Measurements from ENCODE around the gene CARMIL1.

CARMIL1 gene

DNA sequence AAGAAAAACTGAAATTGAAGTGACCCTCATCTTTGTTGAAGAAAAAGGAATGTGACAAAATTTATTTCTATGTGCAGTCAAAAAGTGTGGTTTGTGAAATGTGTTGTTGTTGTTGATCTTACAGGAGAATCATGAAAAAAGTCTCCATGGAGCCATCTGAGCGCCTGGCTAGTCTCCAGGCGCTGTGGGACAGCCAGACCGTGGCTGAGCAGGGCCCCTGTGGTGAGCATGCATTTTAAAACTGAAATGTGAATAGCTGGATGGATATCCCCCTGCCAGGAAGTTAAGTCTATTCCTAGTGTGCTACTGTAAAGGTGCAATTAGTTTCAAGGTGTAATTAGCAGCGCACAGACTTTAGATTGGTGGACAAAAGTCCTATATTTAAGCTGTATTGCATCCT lies 170.6 kb downstream of the CARMIL1 start:
- no peak for DNase-seq

DNA sequence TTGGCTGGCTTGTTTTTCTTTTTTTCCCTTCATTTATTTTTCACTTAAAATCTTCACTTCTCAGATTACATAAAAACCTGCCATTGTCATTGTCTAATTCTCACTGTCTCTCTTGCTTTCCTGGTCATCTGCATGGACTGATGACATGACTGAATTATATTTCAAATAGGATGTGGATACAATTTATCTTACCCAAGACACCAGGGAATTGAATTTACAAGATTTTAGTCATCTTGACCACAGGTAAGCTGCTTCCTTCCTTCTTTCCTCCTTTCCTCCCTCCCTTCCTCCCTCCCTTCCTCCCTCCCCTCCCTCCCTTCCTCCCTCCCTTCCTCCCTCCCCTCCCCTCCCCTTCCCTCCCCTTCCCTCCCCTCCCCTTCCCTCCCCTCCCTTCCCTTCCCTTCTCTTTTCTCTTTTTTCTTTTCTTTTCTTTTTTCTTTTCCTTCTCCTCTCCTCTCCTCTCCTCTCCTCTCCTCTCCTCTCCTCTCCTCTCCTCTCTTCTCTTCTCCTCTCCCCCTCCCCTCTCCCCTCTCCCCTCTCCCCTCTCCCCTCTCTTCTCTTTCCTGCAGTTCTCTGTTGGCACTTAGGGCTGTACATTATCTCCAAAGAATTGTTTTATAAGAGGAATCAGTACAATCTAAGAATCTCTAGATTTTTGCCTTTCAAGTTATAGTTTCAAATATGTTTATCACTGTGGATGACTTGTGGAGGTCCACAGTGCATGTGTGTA lies 171.5 kb downstream of the CARMIL1 start:
- no peak for DNase-seq

DNA sequence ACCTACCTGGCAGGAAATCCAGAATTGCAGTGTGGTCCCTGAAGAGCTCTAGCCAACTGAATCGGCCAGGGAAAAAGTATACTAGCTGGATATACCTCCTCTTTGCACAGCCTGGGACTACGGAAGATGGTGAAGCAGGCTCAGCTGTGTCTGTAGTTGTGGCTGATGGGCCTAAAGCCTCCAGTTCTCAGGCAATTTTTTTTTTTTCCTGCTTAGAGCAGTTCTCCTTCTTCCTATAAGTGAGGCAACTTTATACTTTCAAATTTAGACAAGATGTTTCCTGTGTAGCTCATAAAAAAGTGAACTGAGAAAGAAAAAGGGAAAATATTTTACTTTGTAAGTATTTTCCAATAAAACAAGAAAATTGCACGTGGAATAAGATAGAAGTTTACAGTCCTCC lies 172.9 kb downstream of the CARMIL1 start:
- no peak for DNase-seq

GRCh38 chr6:25453288-25453687 lies 174.1 kb downstream of the CARMIL1 start:
- no peak for DNase-seq

GRCh38 chr6:25454136-25454535 lies 175.0 kb downstream of the CARMIL1 start:
- no peak for DNase-seq

GRCh38 chr6:25456249-25457040 lies 177.3 kb downstream of the CARMIL1 start:
- no peak for DNase-seq

DNA sequence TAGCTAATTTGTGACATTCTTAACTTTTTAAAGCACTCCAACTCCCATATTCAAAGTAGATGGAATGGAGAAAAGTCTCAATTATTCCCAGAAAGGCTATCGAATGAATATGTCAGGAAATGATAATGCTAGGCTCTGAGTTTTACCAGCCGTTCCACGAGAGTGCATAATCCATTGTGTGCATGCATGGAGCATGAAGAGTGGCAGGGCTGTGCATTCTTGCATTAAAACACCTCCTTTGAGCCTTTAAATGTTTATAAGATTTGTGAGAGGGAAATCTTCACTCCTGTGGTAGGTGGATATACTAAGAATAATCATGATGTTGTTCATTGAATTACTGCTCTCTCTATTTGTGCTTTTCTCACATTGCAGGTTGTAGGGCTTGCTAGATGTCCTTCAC lies 178.3 kb downstream of the CARMIL1 start:
- no peak for DNase-seq

GRCh38 chr6:25458485-25458884 lies 179.3 kb downstream of the CARMIL1 start:
- no peak for DNase-seq

DNA sequence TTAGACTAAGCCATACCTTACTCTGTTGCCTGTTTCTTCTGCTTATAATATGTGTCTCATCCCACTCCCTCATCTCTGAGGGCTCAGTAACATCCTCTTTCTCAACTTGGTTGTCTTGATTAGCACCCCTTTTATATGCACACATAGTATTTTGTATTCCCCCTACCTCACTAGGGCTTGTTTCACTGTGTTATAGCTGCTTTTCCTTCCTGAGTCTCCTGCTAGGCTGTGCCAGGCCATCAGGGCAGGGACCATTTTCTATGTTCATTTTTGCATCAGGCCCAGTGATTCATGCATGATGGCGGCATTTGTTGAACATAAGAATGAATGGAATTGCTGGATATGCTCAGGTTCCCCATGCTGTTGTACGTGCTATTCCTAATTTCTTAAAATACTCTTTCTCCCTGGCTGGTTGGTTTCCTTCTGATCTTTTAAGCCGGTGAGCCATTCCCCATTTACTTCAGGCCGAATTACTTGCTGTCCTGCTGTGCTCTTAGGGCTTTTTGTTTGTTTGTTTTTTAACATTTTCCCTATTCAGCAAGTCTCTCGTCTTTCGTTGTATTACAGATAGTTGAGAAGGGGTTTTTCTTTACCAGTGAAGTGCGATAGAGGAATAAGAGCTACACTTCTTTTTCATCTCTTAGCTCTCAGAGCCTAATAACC lies 183.2 kb downstream of the CARMIL1 start:
- no peak for DNase-seq

DNA sequence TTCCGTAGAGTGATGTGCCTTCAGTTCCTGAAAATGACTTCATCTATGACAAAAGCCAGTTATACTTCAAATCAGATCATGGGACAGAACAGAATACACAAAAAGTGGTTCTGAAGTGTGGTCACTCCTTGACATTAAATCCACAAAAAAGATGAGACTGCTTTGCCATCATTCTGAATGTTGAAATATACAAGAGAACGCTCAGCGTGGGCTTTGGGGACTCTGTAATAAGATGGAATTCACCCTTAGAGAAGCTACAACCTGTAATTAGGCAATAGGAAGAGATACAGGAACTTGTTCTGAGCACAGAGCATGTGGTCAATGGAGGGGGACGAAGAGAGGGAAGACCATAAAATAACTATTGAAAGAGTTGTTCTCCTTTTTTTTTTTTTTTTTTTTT lies 184.3 kb downstream of the CARMIL1 start:
- no peak for DNase-seq

- DNase-seq: no peak
Observed at GRCh38 chr6:25464225-25464624, 185.1 kb downstream of the CARMIL1 start.

DNA sequence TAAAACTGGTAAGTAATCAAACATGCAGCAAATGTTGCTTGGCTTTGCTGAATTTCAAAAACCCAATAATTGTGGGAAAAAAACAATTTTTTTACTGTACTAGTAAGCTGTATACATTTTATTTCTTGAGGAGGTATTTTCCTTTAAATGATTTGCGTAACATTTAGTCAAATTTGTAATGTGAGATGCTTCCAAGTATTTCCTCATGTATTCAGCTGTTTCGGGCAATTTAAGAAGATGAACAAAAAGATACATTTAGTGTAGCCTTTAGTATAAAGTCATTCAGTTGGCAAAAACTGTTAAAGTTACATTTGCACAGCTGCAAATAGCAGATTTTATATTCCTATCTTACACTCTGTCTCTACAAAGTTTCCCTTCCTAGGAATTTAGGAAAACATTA lies 186.8 kb downstream of the CARMIL1 start:
- no peak for DNase-seq

DNA sequence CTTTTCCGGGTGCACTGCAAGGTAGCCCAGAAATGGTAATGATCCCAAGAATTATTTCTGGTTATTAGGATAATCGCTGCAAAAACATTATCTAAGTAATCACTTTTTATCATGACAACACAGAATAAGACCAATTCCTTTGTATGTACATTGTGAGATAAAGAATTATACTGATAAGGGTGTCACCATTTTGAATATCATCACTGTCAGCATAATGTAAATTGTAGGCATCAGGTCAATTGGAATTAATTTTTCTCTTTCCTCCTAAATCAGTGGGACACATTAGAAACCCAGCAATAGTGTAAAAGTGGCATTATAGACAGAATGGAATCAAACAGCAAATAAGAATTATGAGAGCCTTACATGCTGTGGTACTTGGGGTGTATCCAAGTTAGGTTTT lies 189.7 kb downstream of the CARMIL1 start:
- DNase-seq: no peak

DNA sequence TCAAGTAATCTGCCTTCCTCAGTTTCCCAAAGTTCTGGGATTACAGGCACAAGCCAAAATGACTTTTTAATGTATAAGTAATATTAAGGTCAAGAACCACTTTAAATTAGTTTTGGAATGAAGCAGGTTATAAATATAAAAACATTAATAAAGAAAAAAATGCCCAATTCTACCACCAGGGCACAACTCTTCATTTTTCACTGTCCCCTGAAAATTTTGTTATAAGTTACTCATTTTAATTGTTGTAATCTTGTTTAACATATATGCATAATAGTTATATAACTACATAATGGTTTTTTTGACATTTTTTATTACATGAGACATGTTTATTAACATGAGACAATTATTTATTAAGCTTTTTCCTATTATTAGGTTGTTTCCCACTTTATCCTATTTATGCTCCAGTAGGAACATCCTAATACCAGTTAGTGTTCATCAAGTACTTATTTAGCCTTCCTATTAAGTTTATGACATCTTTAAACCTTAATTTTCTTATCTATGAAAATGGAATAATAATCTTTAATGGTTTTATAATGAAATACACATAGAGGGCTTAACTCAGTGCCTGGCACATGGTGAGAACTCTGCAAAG lies 190.7 kb downstream of the CARMIL1 start:
- DNase-seq: no peak

- no peak for DNase-seq
Observed at GRCh38 chr6:25472306-25472705, 193.1 kb downstream of the CARMIL1 start.

DNA sequence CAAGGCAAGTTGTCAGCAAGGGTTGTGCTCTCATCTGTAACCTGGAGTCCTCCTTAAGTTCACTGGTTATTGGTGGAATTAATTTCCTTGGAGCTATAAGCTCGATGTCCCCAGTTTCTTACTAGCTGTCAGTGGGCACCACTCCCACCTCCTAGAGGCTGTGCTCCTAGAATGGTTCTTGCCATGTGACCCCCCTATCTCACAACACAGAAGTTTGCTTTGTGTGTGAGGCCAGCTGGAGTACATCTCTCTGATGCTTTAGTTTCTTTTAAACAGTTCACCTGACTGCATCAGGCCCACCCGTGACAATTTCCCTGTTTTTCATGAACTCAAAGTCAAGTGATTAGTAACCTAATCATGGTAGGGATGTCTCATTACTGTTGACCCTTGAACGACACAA lies 193.7 kb downstream of the CARMIL1 start:
- no peak for DNase-seq

GRCh38 chr6:25473447-25473846 lies 194.3 kb downstream of the CARMIL1 start:
- no peak for DNase-seq

- DNase-seq: no peak
Observed at GRCh38 chr6:25476126-25476525, 197.0 kb downstream of the CARMIL1 start.

DNA sequence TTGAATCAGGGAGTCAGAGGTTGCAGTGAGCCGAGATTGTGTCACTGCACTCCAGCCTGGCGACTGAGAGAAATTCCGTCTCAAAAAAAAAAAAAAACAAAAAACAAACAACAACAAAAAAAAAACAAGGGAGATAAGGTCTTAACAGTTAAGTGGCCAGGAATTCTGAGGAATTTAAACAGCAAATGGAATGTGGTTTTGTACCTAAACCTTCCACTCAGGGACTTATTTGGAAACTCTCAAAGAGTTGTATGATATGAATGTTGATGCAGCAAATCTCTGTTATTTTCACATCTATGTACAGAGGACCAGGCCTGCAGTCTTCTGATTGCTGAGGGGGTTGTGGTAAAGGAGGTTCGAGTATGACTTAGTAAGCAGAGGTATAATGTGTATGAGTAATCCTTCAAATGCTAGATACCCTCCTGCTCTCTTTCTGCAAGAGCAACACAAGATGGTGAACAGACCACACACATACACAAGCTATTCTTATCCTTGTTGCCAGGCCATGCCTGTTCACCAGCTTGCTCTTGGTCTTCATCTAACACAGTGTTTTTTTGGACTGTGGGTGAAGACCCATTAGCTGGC lies 197.9 kb downstream of the CARMIL1 start:
- no peak for DNase-seq

GRCh38 chr6:25478973-25479372 lies 199.8 kb downstream of the CARMIL1 start:
- DNase-seq: no peak

DNA sequence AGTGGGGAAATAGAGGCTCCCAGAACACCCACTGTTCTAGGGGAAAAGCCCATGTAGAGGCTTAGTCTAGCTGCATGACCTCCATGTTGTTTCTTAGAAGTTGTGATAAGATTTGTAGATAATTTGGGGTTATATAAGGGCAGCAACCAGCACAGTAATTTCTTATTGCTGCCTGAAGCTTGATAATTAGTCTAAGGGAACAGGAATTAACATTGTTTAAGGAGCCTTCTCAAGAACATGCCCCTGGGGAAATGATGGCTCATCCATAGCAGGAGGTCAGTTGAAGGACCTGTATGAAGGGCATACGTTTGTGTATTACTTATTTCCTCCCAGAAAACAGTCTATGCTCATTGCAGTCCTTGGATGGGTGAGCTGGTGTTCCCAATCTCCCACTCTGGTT lies 202.1 kb downstream of the CARMIL1 start:
- no peak for DNase-seq

GRCh38 chr6:25482996-25483395 lies 203.8 kb downstream of the CARMIL1 start:
- DNase-seq: no peak

DNA sequence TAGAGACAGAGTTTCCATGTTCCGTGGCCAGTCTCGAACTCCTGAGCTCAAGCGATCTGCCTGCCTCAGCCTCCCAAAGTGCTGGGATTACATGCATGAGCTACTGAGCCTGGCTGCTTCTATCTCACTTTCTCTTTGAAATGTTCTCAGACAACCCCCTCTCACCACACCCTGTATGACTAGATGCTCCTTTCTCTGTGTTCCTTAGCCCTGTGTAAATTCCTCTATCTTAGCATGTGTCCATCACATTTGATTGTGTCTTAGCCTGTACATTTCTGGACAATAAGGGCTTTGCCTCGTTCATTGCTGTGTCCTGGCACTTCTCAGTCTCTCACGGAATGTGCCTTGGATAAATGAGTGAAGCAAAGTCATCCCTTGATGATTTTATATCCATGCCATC lies 204.8 kb downstream of the CARMIL1 start:
- no peak for DNase-seq
